Effector memory CD4-positive, alpha-beta T cell (primary cell): Measurements from ENCODE around the gene OR10A6.

Experiments
- DNase-seq, 3 donors: peaks; one replicate each; pipeline ENCODE4 v3.0.0-alpha.2; 2020
- H3K27ac ChIP-seq: 2 replicates; pipeline ENCODE4 v1.7.0; 2013; ENCODE audit warnings: mild to moderate bottlenecking, low read length, moderate library complexity; ENCODE audit not compliant: insufficient read depth, poor library complexity, severe bottlenecking
- H3K27me3 ChIP-seq: replicated peaks from 2 replicates; pipeline ENCODE4 v1.7.0; 2013; ENCODE audit warnings: mild to moderate bottlenecking, low read length; ENCODE audit not compliant: insufficient read depth, control insufficient read depth, poor library complexity, severe bottlenecking
- H3K36me3 ChIP-seq: 2 replicates; pipeline ENCODE4 v1.7.0; 2013; ENCODE audit warnings: mild to moderate bottlenecking, low read length, moderate library complexity; ENCODE audit not compliant: control insufficient read depth, insufficient read depth
- H3K4me1 ChIP-seq: 2 replicates; pipeline ENCODE4 v1.7.0; 2013; ENCODE audit warnings: low read length, mild to moderate bottlenecking; ENCODE audit not compliant: control insufficient read depth, insufficient read depth, poor library complexity, severe bottlenecking
- H3K4me3 ChIP-seq: 2 replicates; pipeline ENCODE4 v1.7.0; 2013; ENCODE audit warnings: low read length, low read depth, mild to moderate bottlenecking; ENCODE audit not compliant: insufficient read depth, poor library complexity, severe bottlenecking
- H3K9me3 ChIP-seq: 2 replicates; pipeline ENCODE4 v1.7.0; 2013; ENCODE audit warnings: mild to moderate bottlenecking, low read length, moderate library complexity; ENCODE audit not compliant: control insufficient read depth
- total RNA-seq, 3 donors: gene quantifications; one replicate each; lab custom pipeline; 2026; lab: John Stamatoyannopoulos, UW

OR10A6 gene
- 0 reads per million in 3 donors for total RNA-seq

- H3K27ac ChIP-seq: no peak within 1 kb of the TSS
- no peaks in the 10 kb centered on the region for H3K9me3 ChIP-seq
- no peaks in the 10 kb centered on the region for H3K27me3 ChIP-seq
- no peaks in the 10 kb centered on the region for H3K36me3 ChIP-seq
- H3K4me3 ChIP-seq: no peak within 1 kb of the TSS
- no peaks in the 10 kb centered on the region for H3K4me1 ChIP-seq
- DNase-seq: no peak
These were observed at the start of gene OR10A6 for GRCh38 chr11:7931168-7931567. Gene OR10A6, minus strand, starts transcription at chr11:7931268. Its CDS starts 2,606 bp downstream, at chr11:7928662.

GRCh38 chr11:7977232-7977917 is 46.3 kb upstream of the OR10A6 start:
- Histone ChIP-seq H3K4me1 (no peaks in the 10 kb centered on the region), H3K27me3 (no peaks in the 10 kb centered on the region), H3K9me3 (no peaks in the 10 kb centered on the region), H3K36me3 (no peaks in the 10 kb centered on the region), H3K4me3 (no peak overlapping the region), H3K27ac (no peak overlapping the region)
- DNase-seq: no peak

GRCh38 chr11:7974668-7975067 is 43.6 kb upstream of the OR10A6 start:
- H3K9me3 ChIP-seq: no peaks in the 10 kb centered on the region
- no peak overlapping the region for H3K4me3 ChIP-seq
- DNase-seq: no peak
- no peak overlapping the region for H3K27ac ChIP-seq
- no peaks in the 10 kb centered on the region for H3K4me1 ChIP-seq
- no peaks in the 10 kb centered on the region for H3K36me3 ChIP-seq
- H3K27me3 ChIP-seq: no peaks in the 10 kb centered on the region

GRCh38 chr11:7973011-7973410 is 41.9 kb upstream of the OR10A6 start:
- no peaks in the 10 kb centered on the region for H3K9me3 ChIP-seq
- H3K4me1 ChIP-seq: no peaks in the 10 kb centered on the region
- no peaks in the 10 kb centered on the region for H3K27me3 ChIP-seq
- DNase-seq: no peak
- H3K27ac ChIP-seq: no peak overlapping the region
- no peaks in the 10 kb centered on the region for H3K36me3 ChIP-seq
- H3K4me3 ChIP-seq: no peak overlapping the region

- DNase-seq: no peak
- Histone ChIP-seq H3K9me3 (no peaks in the 10 kb centered on the region), H3K36me3 (no peaks in the 10 kb centered on the region), H3K27me3 (no peaks in the 10 kb centered on the region), H3K4me3 (no peak overlapping the region), H3K4me1 (no peaks in the 10 kb centered on the region), H3K27ac (no peak overlapping the region)
These were observed 40.8 kb upstream of the OR10A6 start for GRCh38 chr11:7971846-7972245.

- Histone ChIP-seq H3K4me3 (no peak overlapping the region), H3K9me3 (no peaks in the 10 kb centered on the region), H3K27ac (no peak overlapping the region), H3K36me3 (no peaks in the 10 kb centered on the region), H3K27me3 (no peaks in the 10 kb centered on the region), H3K4me1 (no peaks in the 10 kb centered on the region)
- no peak for DNase-seq
These were observed 38.9 kb upstream of the OR10A6 start for GRCh38 chr11:7969756-7970646.

GRCh38 chr11:7968686-7969085 is 37.6 kb upstream of the OR10A6 start:
- H3K36me3 ChIP-seq: no peaks in the 10 kb centered on the region
- no peak overlapping the region for H3K4me3 ChIP-seq
- H3K27ac ChIP-seq: no peak overlapping the region
- no peak for DNase-seq
- H3K4me1 ChIP-seq: no peaks in the 10 kb centered on the region
- H3K27me3 ChIP-seq: no peaks in the 10 kb centered on the region
- H3K9me3 ChIP-seq: no peaks in the 10 kb centered on the region

GRCh38 chr11:7967826-7968225 is 36.8 kb upstream of the OR10A6 start:
- H3K9me3 ChIP-seq: no peaks in the 10 kb centered on the region
- no peaks in the 10 kb centered on the region for H3K27me3 ChIP-seq
- H3K4me3 ChIP-seq: no peak overlapping the region
- no peaks in the 10 kb centered on the region for H3K4me1 ChIP-seq
- no peak for DNase-seq
- no peaks in the 10 kb centered on the region for H3K36me3 ChIP-seq
- no peak overlapping the region for H3K27ac ChIP-seq

- H3K36me3 ChIP-seq: no peaks in the 10 kb centered on the region
- H3K9me3 ChIP-seq: no peaks in the 10 kb centered on the region
- no peak overlapping the region for H3K27ac ChIP-seq
- no peak for DNase-seq
- H3K4me3 ChIP-seq: no peak overlapping the region
- no peaks in the 10 kb centered on the region for H3K27me3 ChIP-seq
- no peaks in the 10 kb centered on the region for H3K4me1 ChIP-seq
These were observed 36.0 kb upstream of the OR10A6 start for GRCh38 chr11:7967097-7967496.

- DNase-seq: no peak
These were observed 34.3 kb upstream of the OR10A6 start, which contains the start of gene NLRP10 for GRCh38 chr11:7965386-7965785. Gene NLRP10, minus strand, starts transcription at chr11:7965447. Its CDS starts 1,952 bp downstream, at chr11:7963495.

More at GRCh38 chr11:7965386-7965785, 34.3 kb upstream of the OR10A6 start, which contains the start of gene NLRP10:
- Histone ChIP-seq H3K9me3 (no peaks in the 10 kb centered on the region), H3K27me3 (no peaks in the 10 kb centered on the region), H3K36me3 (no peaks in the 10 kb centered on the region), H3K4me3 (no peak within 1 kb of the TSS), H3K4me1 (no peaks in the 10 kb centered on the region), H3K27ac (no peak within 1 kb of the TSS)
